ENCODE measurements around the gene LRRC30.

- no peak for TF ChIP-seq CTCF (IDR thresholded peaks at IDR 0.05; ENCODE audit: low read depth, low read length)
- TF ChIP-seq EZH2phosphoT487 (IDR thresholded peaks at IDR 0.05; ENCODE audit: low read depth) = no peak
Measured at GRCh38 chr18:7207366-7207915, 23.4 kb upstream of the LRRC30 start.

Data from OCI-LY3 (cell line).